H1 (cell line): ENCODE data around the gene NIM1K. TPM values are rescaled to one million over a fixed set of nuclear protein-coding genes. Genes with fewer than 3 reads are reported as not detected.

Experiments used
- CTCF ChIA-PET: fragments of 300-600 bp; sonication (Branson Sonifier 250); formaldehyde crosslinking; loops from one replicate; lab custom pipeline; 2021; ENCODE audit not compliant: partially characterized antibody; lab: Charles Lee
- POLR2A ChIA-PET: fragments of 300-600 bp; sonication (Branson Sonifier 250); formaldehyde crosslinking; loops from one replicate; lab custom pipeline; 2021; ENCODE audit warnings: inconsistent platforms; ENCODE audit not compliant: partially characterized antibody; lab: Charles Lee
- DNase-seq, 2 experiments: peaks; one replicate each; pipeline versions ENCODE4 v3.0.0 to v3.0.0-alpha.2; 2010 to 2022; ENCODE audit warnings: low spot score in 2 of 2, low read depth in 1 of 2, mixed read lengths in 1 of 2
- FAIRE-seq: peaks from 2 replicates; lab custom pipeline; 2011; peaks lifted over from hg19 to GRCh38; lab: Jason Lieb, UNC
- H2AFZ ChIP-seq: 2 replicates; pipeline ENCODE4 v1.8.1; 2012; ENCODE audit warnings: low read length, inconsistent platforms
- H2AK5ac ChIP-seq: 2 replicates; pipeline ENCODE4 v1.6.1; 2013; ENCODE audit warnings: low read depth, low read length
- H2BK120ac ChIP-seq: replicated peaks from 2 replicates; pipeline ENCODE3; 2013; ENCODE audit warnings: low read depth, low read length, inconsistent platforms
- H2BK12ac ChIP-seq: 2 replicates; pipeline ENCODE4 v1.6.1; 2013; ENCODE audit warnings: low read depth, low read length
- H2BK15ac ChIP-seq: 2 replicates; pipeline ENCODE4 v1.6.1; 2013; ENCODE audit warnings: low read length
- H2BK20ac ChIP-seq: 2 replicates; pipeline ENCODE4 v1.6.1; 2013; ENCODE audit warnings: low read length
- H2BK5ac ChIP-seq: 2 replicates; pipeline ENCODE4 v1.6.1; 2013; ENCODE audit warnings: low read depth, low read length
- H3K14ac ChIP-seq: 2 replicates; pipeline ENCODE4 v1.6.1; 2013; ENCODE audit warnings: inconsistent platforms; ENCODE audit not compliant: insufficient read length
- H3K18ac ChIP-seq: 2 replicates; pipeline ENCODE4 v1.6.1; 2013; ENCODE audit warnings: low read length; ENCODE audit errors: extremely low read depth
- H3K23ac ChIP-seq: 2 replicates; pipeline ENCODE4 v1.6.1; 2013; ENCODE audit warnings: inconsistent platforms; ENCODE audit not compliant: insufficient read length
- H3K23me2 ChIP-seq: 2 replicates; pipeline ENCODE4 v1.6.1; 2013; ENCODE audit warnings: low read depth, low read length
- H3K27ac ChIP-seq: 2 replicates; pipeline ENCODE4 v1.6.1; 2011; ENCODE audit warnings: low read depth, low read length, inconsistent platforms
- H3K27me3 ChIP-seq, 4 experiments: replicated peaks in 1 of 4; 1 replicate in 1 of 4; 2 replicates in 3 of 4; pipeline versions ENCODE4 v1.6.1 to v1.8.1; 2011 to 2013; ENCODE audit warnings: low read length in 3 of 4, mild to moderate bottlenecking in 3 of 4, inconsistent platforms in 2 of 4, mixed read lengths in 2 of 4, moderate library complexity in 1 of 4; ENCODE audit not compliant: control insufficient read depth in 3 of 4, insufficient read depth in 3 of 4; ENCODE audit errors: extremely low read depth in 1 of 4
- H3K36me3 ChIP-seq, 4 experiments: 2 replicates each; pipeline versions ENCODE4 v1.6.1 to v1.8.1; 2011 to 2013; ENCODE audit warnings: mild to moderate bottlenecking in 4 of 4, low read length in 3 of 4, moderate library complexity in 2 of 4, control low read depth in 1 of 4, inconsistent platforms in 1 of 4; ENCODE audit not compliant: insufficient read depth in 4 of 4, control insufficient read depth in 2 of 4
- H3K4ac ChIP-seq: replicated peaks from 2 replicates; pipeline ENCODE3; 2013; ENCODE audit warnings: low read length, low read depth, mixed read lengths, inconsistent platforms; ENCODE audit not compliant: insufficient read length
- H3K4me1 ChIP-seq, 4 experiments: replicated peaks in 1 of 4; 1 replicate in 1 of 4; 2 replicates in 3 of 4; pipeline versions ENCODE4 v1.6.1 to v1.8.1; 2011 to 2013; ENCODE audit warnings: low read length in 3 of 4, inconsistent platforms in 2 of 4, mixed read lengths in 1 of 4; ENCODE audit not compliant: insufficient read depth in 4 of 4, control insufficient read depth in 3 of 4
- H3K4me2 ChIP-seq, 2 experiments: 2 replicates each; pipeline versions ENCODE4 v1.6.1 to v1.8.1; 2011 to 2013; ENCODE audit warnings: low read depth in 2 of 2, low read length in 2 of 2, control low read depth in 1 of 2, inconsistent platforms in 1 of 2, mild to moderate bottlenecking in 1 of 2; ENCODE audit not compliant: insufficient read depth in 1 of 2
- H3K4me3 ChIP-seq, 4 experiments: fragments of 200-600, 300-600 bp in 1 of 4; sonication (generic), shearing (Covaris generic), sonication (Bioruptor Twin) in 1 of 4; 2 replicates each; pipeline versions ENCODE4 v1.5.1 to v1.8.1; 2011 to 2016; ENCODE audit warnings: low read length in 4 of 4, low read depth in 3 of 4, control low read depth in 2 of 4, inconsistent platforms in 2 of 4, mild to moderate bottlenecking in 2 of 4, mixed read lengths in 1 of 4, moderate library complexity in 1 of 4; ENCODE audit not compliant: insufficient read depth in 2 of 4; ENCODE audit errors: extremely low read depth in 1 of 4
- H3K56ac ChIP-seq: replicated peaks from 2 replicates; pipeline ENCODE3; 2013; ENCODE audit warnings: low read depth, mild to moderate bottlenecking, mixed read lengths, low read length, inconsistent platforms; ENCODE audit not compliant: insufficient read length
- H3K79me1 ChIP-seq: 2 replicates; pipeline ENCODE4 v1.6.1; 2013; ENCODE audit warnings: low read depth, low read length, control low read depth
- H3K79me2 ChIP-seq, 2 experiments: 2 replicates each; pipeline versions ENCODE4 v1.6.1 to v1.8.1; 2012 to 2013; ENCODE audit warnings: low read length in 2 of 2, mild to moderate bottlenecking in 2 of 2, inconsistent platforms in 1 of 2; ENCODE audit not compliant: insufficient read depth in 2 of 2, control insufficient read depth in 1 of 2
- H3K9ac ChIP-seq, 4 experiments: replicated peaks in 1 of 4; 1 replicate in 1 of 4; 2 replicates in 3 of 4; pipeline versions ENCODE4 v1.6.1 to v1.8.1; 2011 to 2013; ENCODE audit warnings: low read depth in 3 of 4, low read length in 3 of 4, control low read depth in 2 of 4, mild to moderate bottlenecking in 2 of 4, moderate library complexity in 2 of 4, inconsistent platforms in 1 of 4; ENCODE audit errors: extremely low read depth in 1 of 4
- H3K9me3 ChIP-seq, 2 experiments: 2 replicates each; pipeline versions ENCODE4 v1.6.1 to v1.8.1; 2012 to 2013; ENCODE audit warnings: mild to moderate bottlenecking in 2 of 2, moderate library complexity in 2 of 2, control low read depth in 1 of 2, inconsistent platforms in 1 of 2, low read depth in 1 of 2, low read length in 1 of 2, mixed read lengths in 1 of 2; ENCODE audit not compliant: insufficient read depth in 2 of 2
- H4K20me1 ChIP-seq, 2 experiments: replicated peaks in 1 of 2; 2 replicates each; pipeline versions ENCODE3 to v1.8.1; 2011 to 2013; ENCODE audit warnings: inconsistent platforms in 2 of 2, low read length in 2 of 2, mild to moderate bottlenecking in 1 of 2; ENCODE audit not compliant: insufficient read depth in 2 of 2, control insufficient read depth in 1 of 2
- H4K5ac ChIP-seq: 2 replicates; pipeline ENCODE4 v1.6.1; 2013; ENCODE audit warnings: low read length, low read depth, mixed read lengths, inconsistent platforms; ENCODE audit not compliant: insufficient read length
- H4K8ac ChIP-seq: 2 replicates; pipeline ENCODE4 v1.8.0; 2013; ENCODE audit warnings: mild to moderate bottlenecking, moderate library complexity, low read length, inconsistent platforms; ENCODE audit not compliant: insufficient read depth; ENCODE audit errors: extremely low read depth
- H4K91ac ChIP-seq: replicated peaks from 2 replicates; pipeline ENCODE3; 2013; ENCODE audit warnings: low read length, mixed read lengths, inconsistent platforms; ENCODE audit not compliant: insufficient read length
- GTF2F1 ChIP-seq: IDR thresholded peaks from 2 replicates; pipeline ENCODE4 v1.6.1; 2012; ENCODE audit warnings: low read depth, low read length, improper control_type of control experiment, borderline replicate concordance
- KDM4A ChIP-seq: IDR thresholded peaks from one replicate; pipeline ENCODE4 v1.7.1; 2012; ENCODE audit warnings: low read depth, mild to moderate bottlenecking, moderate library complexity, low read length, inconsistent platforms; ENCODE audit not compliant: severe bottlenecking
- TAF7 ChIP-seq: optimal IDR thresholded peaks from 2 replicates; pipeline ENCODE3; 2011; ENCODE audit warnings: low read depth, mild to moderate bottlenecking, inconsistent platforms, low read length, moderate library complexity, borderline replicate concordance
- polyA plus RNA-seq, 7 experiments: library from polyadenylated mRNA; depleted of rRNA in 3 of 7; stranded (reverse) in 5 of 7; unstranded in 2 of 7; fragments of >200 nt in 5 of 7; fragments of 200-250 nt in 2 of 7; gene quantifications; 1 replicate in 5 of 7; 2 replicates in 1 of 7; 4 replicates in 1 of 7; pipeline versions ENCODE4 v1.2.1 to v1.2.3, GENCODE V29; 2011 to 2013; ENCODE audit warnings: missing spikeins in 2 of 7, mixed read lengths in 2 of 7
- total RNA-seq: library from RNA; stranded (reverse); fragmentation: NEBNext Ultra II Directional; extraction: Animal tissue kit (Norgen Biotek cat#: 25700); gene quantifications from 2 replicates; pipeline ENCODE4 v1.2.1, GENCODE V29; 2021
- TF ChIP-seq, protein P1 (sequence below): IDR thresholded peaks from 2 replicates; pipeline ENCODE4 v1.6.1; 2012; ENCODE audit warnings: inconsistent platforms

NIM1K gene
- total and polyA plus RNA-seq, 2 of the 8 experiments (the other 6 are each of a cell fraction or from before 2014, with no cell fraction given) = not detected

DNA sequence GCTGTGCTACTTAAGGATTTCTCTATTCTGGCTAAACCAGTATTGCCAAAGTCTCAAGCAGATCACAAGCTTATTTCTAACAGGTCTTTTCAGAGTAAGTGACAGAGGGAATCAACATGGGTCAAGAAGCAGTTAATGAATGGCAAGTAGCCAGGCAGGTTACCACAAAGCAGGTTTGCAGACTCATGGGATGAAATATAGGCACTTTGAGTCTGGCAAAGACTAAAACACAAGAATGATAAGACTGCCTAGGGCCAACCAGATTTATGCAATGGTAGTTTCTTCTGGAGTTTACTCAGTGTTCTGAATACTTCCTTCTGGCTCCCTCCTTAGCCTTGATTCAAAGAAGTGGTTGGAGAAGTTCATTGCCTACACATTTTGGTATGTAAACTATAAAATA, 117.6 kb downstream of the NIM1K start:
- H3K4me2 ChIP-seq = peak overlapping the region; percentile 80 to 95
- no peak overlapping the region for H3K23ac ChIP-seq
- H3K56ac ChIP-seq = no peak overlapping the region
- no peak overlapping the region for H2AFZ ChIP-seq
- no peak overlapping the region for H3K14ac ChIP-seq
- H3K23me2 ChIP-seq = peaks cover 2% of the 10 kb centered on the region
- H3K79me2 ChIP-seq = peaks cover 40 to 86% of the 10 kb centered on the region in 2 experiments
- no peak overlapping the region for H2BK120ac ChIP-seq
- H3K36me3 ChIP-seq = peaks cover 0 to 25% (median 0%) of the 10 kb centered on the region in 4 experiments; a peak in 1 of 8 replicates
- no peak overlapping the region for H2AK5ac ChIP-seq
- no peak for DNase-seq
- H3K79me1 ChIP-seq = no peaks in the 10 kb centered on the region
- ChIA-PET CTCF (interaction anchor here (0.7 to 1.3 kb wide), 5 partner anchors 9 to 231 kb away, joined by 3 to 4 read pairs (median 3); partner anchors contain the start of gene TMEM267), POLR2A (interaction anchor here (1.6 kb wide), 1 partner anchor 188 kb away, joined by 4 read pairs; the partner anchor contains the start of gene ZNF131)
- no peak overlapping the region for H2BK20ac ChIP-seq
- no peak overlapping the region for H3K4ac ChIP-seq
- no peaks in the 10 kb centered on the region for H3K9me3 ChIP-seq
- TF ChIP-seq, protein P1, sequence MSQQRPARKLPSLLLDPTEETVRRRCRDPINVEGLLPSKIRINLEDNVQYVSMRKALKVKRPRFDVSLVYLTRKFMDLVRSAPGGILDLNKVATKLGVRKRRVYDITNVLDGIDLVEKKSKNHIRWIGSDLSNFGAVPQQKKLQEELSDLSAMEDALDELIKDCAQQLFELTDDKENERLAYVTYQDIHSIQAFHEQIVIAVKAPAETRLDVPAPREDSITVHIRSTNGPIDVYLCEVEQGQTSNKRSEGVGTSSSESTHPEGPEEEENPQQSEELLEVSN = no peak
- TF ChIP-seq KDM4A (no peak), GTF2F1 (no peak), TAF7 (no peak)
- H4K91ac ChIP-seq = no peak overlapping the region
- no peak overlapping the region; a peak in 1 of 7 replicates for H3K9ac ChIP-seq
- H4K5ac ChIP-seq = no peak overlapping the region
- H2BK15ac ChIP-seq = no peak overlapping the region
- no peak overlapping the region for H3K18ac ChIP-seq
- no peak overlapping the region for H4K8ac ChIP-seq
- H3K27me3 ChIP-seq = no peaks in the 10 kb centered on the region
- H3K27ac ChIP-seq = no peak overlapping the region
- no peak for FAIRE-seq
- H2BK5ac ChIP-seq = no peak overlapping the region
- peaks cover 0 to 14% (median 10%) of the 10 kb centered on the region in 4 experiments; a peak in 6 of 7 replicates for H3K4me1 ChIP-seq
- H4K20me1 ChIP-seq = peaks cover 22 to 33% of the 10 kb centered on the region in 2 experiments
- H2BK12ac ChIP-seq = no peak overlapping the region
- peak overlapping the region in 2 of 4 experiments; percentile 4 to 91; a peak in 3 of 8 replicates for H3K4me3 ChIP-seq
